SK-N-SH (cell line): Measurements from ENCODE around the gene GALNT17. TPM values are rescaled to one million over a fixed set of nuclear protein-coding genes. Genes with fewer than 3 reads are reported as not detected.

Experiments
- CTCF ChIA-PET: fragments of 300-600, 350-600 bp; formaldehyde crosslinking; extraction: SDS; loops from one replicate; lab custom pipeline; 2021; lab: Yijun Ruan, JAX
- POLR2A ChIA-PET: fragments of 350-600 bp; sonication (Branson Sonifier 250); formaldehyde crosslinking; extraction: SDS; loops from one replicate; lab custom pipeline; 2020; ENCODE audit warnings: antibody characterized with exemption, inconsistent platforms; lab: Yijun Ruan, JAX
- DNase-seq: peaks from one replicate; pipeline ENCODE4 v3.0.0; 2012
- H2AFZ ChIP-seq: fragments of 200-600 bp; sonication (generic); 2 replicates; pipeline ENCODE4 v1.8.1; 2016; ENCODE audit warnings: antibody characterized with exemption, mild to moderate bottlenecking, low read depth
- H3F3A ChIP-seq: fragments of 200-600 bp; sonication (generic); replicated peaks from 2 replicates; pipeline ENCODE3; 2016; ENCODE audit warnings: antibody characterized with exemption, mild to moderate bottlenecking; ENCODE audit not compliant: insufficient read depth
- H3K27ac ChIP-seq, 2 experiments: fragments of 200-500 bp in 1 of 2; fragments of 200-600 bp in 1 of 2; sonication (Bioruptor generic) in 1 of 2; sonication (generic), shearing (Covaris generic) in 1 of 2; 2 replicates each; pipeline versions ENCODE4 v1.5.1 to v1.6.1; 2014 to 2016; ENCODE audit warnings: low read depth in 2 of 2, inconsistent platforms in 1 of 2, low read length in 1 of 2, mild to moderate bottlenecking in 1 of 2, mixed read lengths in 1 of 2
- H3K27me3 ChIP-seq: fragments of 200-600 bp; sonication (generic), shearing (Covaris generic); 2 replicates; pipeline ENCODE4 v1.6.1; 2016; ENCODE audit warnings: mixed run types; ENCODE audit not compliant: insufficient read depth
- H3K36me3 ChIP-seq, 2 experiments: fragments of 200-500 bp in 1 of 2; fragments of 200-600 bp in 1 of 2; sonication (Bioruptor generic) in 1 of 2; sonication (generic) in 1 of 2; replicated peaks in 1 of 2; 2 replicates each; pipeline versions ENCODE3 to v1.5.1; 2014 to 2016; ENCODE audit warnings: low read length in 1 of 2, mild to moderate bottlenecking in 1 of 2; ENCODE audit not compliant: insufficient read depth in 2 of 2, control insufficient read depth in 1 of 2
- H3K4me1 ChIP-seq, 2 experiments: fragments of 200-500 bp in 1 of 2; fragments of 200-600 bp in 1 of 2; sonication (Bioruptor generic) in 1 of 2; sonication (generic), shearing (Covaris generic) in 1 of 2; 2 replicates each; pipeline versions ENCODE4 v1.5.1 to v1.6.1; 2014 to 2016; ENCODE audit warnings: low read depth in 1 of 2, low read length in 1 of 2, mixed run types in 1 of 2; ENCODE audit not compliant: insufficient read depth in 2 of 2, control insufficient read depth in 1 of 2
- H3K4me2 ChIP-seq: fragments of 200-600 bp; sonication (generic), shearing (Covaris generic); 2 replicates; pipeline ENCODE4 v1.6.1; 2017; ENCODE audit warnings: mixed run types
- H3K4me3 ChIP-seq, 2 experiments: fragments of 200-500 bp in 1 of 2; fragments of 200-600 bp in 1 of 2; sonication (Bioruptor generic) in 1 of 2; sonication (generic), shearing (Covaris generic) in 1 of 2; 2 replicates each; pipeline versions ENCODE4 v1.5.1 to v1.8.1; 2014 to 2016; ENCODE audit warnings: low read depth in 2 of 2, inconsistent platforms in 1 of 2, low read length in 1 of 2, mild to moderate bottlenecking in 1 of 2, mixed read lengths in 1 of 2, moderate library complexity in 1 of 2
- H3K79me2 ChIP-seq: fragments of 200-600 bp; sonication (generic); 2 replicates; pipeline ENCODE4 v1.8.1; 2017; ENCODE audit warnings: mild to moderate bottlenecking; ENCODE audit not compliant: insufficient read depth
- H3K9ac ChIP-seq: fragments of 200-600 bp; sonication (generic); 2 replicates; pipeline ENCODE4 v1.6.1; 2017; ENCODE audit warnings: mixed run types
- H3K9me2 ChIP-seq: fragments of 200-600 bp; sonication (generic); 2 replicates; pipeline ENCODE4 v1.6.1; 2017; ENCODE audit warnings: mixed run types
- H3K9me3 ChIP-seq: fragments of 200-600 bp; sonication (generic); 2 replicates; pipeline ENCODE4 v1.6.1; 2017; ENCODE audit warnings: mixed run types, mild to moderate bottlenecking, moderate library complexity
- H4K20me1 ChIP-seq: fragments of 200-600 bp; sonication (generic); 2 replicates; pipeline ENCODE4 v1.6.1; 2017; ENCODE audit warnings: mild to moderate bottlenecking, mixed run types; ENCODE audit not compliant: insufficient read depth
- CTCF ChIP-seq: fragments of 200-600 bp; sonication (generic); IDR thresholded peaks from 2 replicates; pipeline ENCODE4 v1.6.1; 2017; ENCODE audit warnings: antibody characterized with exemption, mild to moderate bottlenecking, moderate library complexity
- FOXM1 ChIP-seq: IDR thresholded peaks from 2 replicates; pipeline ENCODE4 v1.4.0; 2012; ENCODE audit warnings: low read depth, mild to moderate bottlenecking
- IRF3 ChIP-seq: fragments of 150-350 bp; IDR thresholded peaks from 2 replicates; pipeline ENCODE4 v1.6.1; 2016; ENCODE audit warnings: mild to moderate bottlenecking, low read depth, low read length
- PBX3 ChIP-seq: IDR thresholded peaks from 2 replicates; pipeline ENCODE4; 2012
- RFX5 ChIP-seq: IDR thresholded peaks from 2 replicates; pipeline ENCODE4 v1.6.1; 2012; ENCODE audit warnings: mild to moderate bottlenecking, improper control_type of control experiment, low read length
- SMC3 ChIP-seq: IDR thresholded peaks from 2 replicates; pipeline ENCODE4 v1.6.1; 2012; ENCODE audit warnings: low read depth, low read length, improper control_type of control experiment
- USF1 ChIP-seq: IDR thresholded peaks from 2 replicates; pipeline ENCODE4 v1.4.0; 2012; ENCODE audit warnings: low read depth, borderline replicate concordance
- WGBS: methylation state at CpG from one replicate; pipeline ENCODE4 v1.1.6; 2017; ENCODE audit warnings: low lambda C conversion rate; 5-methylcytosine and 5-hydroxymethylcytosine counted together
- polyA plus RNA-seq, 3 experiments: library from polyadenylated mRNA; depleted of rRNA; stranded (reverse); fragments of >200 nt; gene quantifications; 2 replicates each; pipeline ENCODE4 v1.2.3, GENCODE V29; 2012

GALNT17 gene
- polyA plus RNA-seq, 1 of the 3 experiments (the other 2 are of a cell fraction) = not detected

- POLR2A ChIA-PET = no interaction called here
- no peaks in the 10 kb centered on the region for H4K20me1 ChIP-seq
- no peaks in the 10 kb centered on the region for H3F3A ChIP-seq
- no peaks in the 10 kb centered on the region for H3K79me2 ChIP-seq
- H3K9ac ChIP-seq = no peak overlapping the region
- H3K4me3 ChIP-seq = no peak overlapping the region
- H3K27me3 ChIP-seq = no peaks in the 10 kb centered on the region
- no peak overlapping the region for H3K4me2 ChIP-seq
- no peak overlapping the region for H2AFZ ChIP-seq
- no peaks in the 10 kb centered on the region for H3K4me1 ChIP-seq
- H3K27ac ChIP-seq = no peak overlapping the region
- TF ChIP-seq FOXM1 = no peak
- no peak for TF ChIP-seq IRF3
- no peak for TF ChIP-seq CTCF
- TF ChIP-seq RFX5 = no peak
- no peaks in the 10 kb centered on the region for H3K36me3 ChIP-seq
- 15% methylated on average over 5 of the region's 5 CpGs for WGBS
- H3K9me3 ChIP-seq = peaks cover 8% of the 10 kb centered on the region; the same call in 1 of the 2 replicates
- no peak for DNase-seq
- H3K9me2 ChIP-seq = no peaks in the 10 kb centered on the region
- CTCF ChIA-PET = no interaction called here
These were observed 389.6 kb downstream of the GALNT17 start for GRCh38 chr7:71521506-71521905.

GRCh38 chr7:71526106-71526505 lies 394.2 kb downstream of the GALNT17 start:
- TF ChIP-seq USF1 (no peak), PBX3 (no peak), SMC3 (no peak)
- TF ChIP-seq, all 33 proteins: peak for 0
- no peak overlapping the region for H3K27ac ChIP-seq
- no peaks in the 10 kb centered on the region for H3K9me2 ChIP-seq
- H3K4me3 ChIP-seq = no peak overlapping the region
- H3K27me3 ChIP-seq = no peaks in the 10 kb centered on the region
- no peak overlapping the region for H2AFZ ChIP-seq
- H3K9ac ChIP-seq = no peak overlapping the region
- ChIA-PET CTCF (no interaction called here), POLR2A (no interaction called here)
- H4K20me1 ChIP-seq = no peaks in the 10 kb centered on the region
- H3K79me2 ChIP-seq = no peaks in the 10 kb centered on the region
- no peaks in the 10 kb centered on the region for H3K36me3 ChIP-seq
- H3K9me3 ChIP-seq = peaks cover 12% of the 10 kb centered on the region; the same call in 1 of the 2 replicates
- H3K4me2 ChIP-seq = no peak overlapping the region
- H3F3A ChIP-seq = no peaks in the 10 kb centered on the region
- no peaks in the 10 kb centered on the region for H3K4me1 ChIP-seq
- WGBS = 59% methylated on average over 7 of the region's 7 CpGs
- no peak for DNase-seq
